ENCODE data around the gene PFDN5.
A peak's percentile ranks its signal among the peaks of the same experiment; 100 is the strongest.
"Not testable (repeated sequence)": the region's sequence is repeated elsewhere in the genome, so short reads cannot be mapped to it uniquely, and the experiment has no call there.

The PFDN5 gene

GRCh38 chr12:53330671-53331070 lies 35.3 kb downstream of the PFDN5 start:
- DNase-seq = no peak

- DNase-seq = not testable (repeated sequence)
Measured at GRCh38 chr12:53332339-53332738, 37.0 kb downstream of the PFDN5 start.

- no peak for DNase-seq
Measured at GRCh38 chr12:53332744-53333143, 37.4 kb downstream of the PFDN5 start.

- DNase-seq = no peak
Measured at GRCh38 chr12:53333289-53333688, 37.9 kb downstream of the PFDN5 start.

- no peak for DNase-seq
Measured at GRCh38 chr12:53333845-53334244, 38.5 kb downstream of the PFDN5 start.

- DNase-seq = no peak
Measured at GRCh38 chr12:53334822-53335221, 39.5 kb downstream of the PFDN5 start.

- no peak for DNase-seq
Measured at GRCh38 chr12:53336181-53336681, 40.9 kb downstream of the PFDN5 start, which contains the start of gene SP7. SP7 (minus strand) TSS chr12:53336354; CDS start chr12:53335646, 708 bp downstream.

GRCh38 chr12:53338017-53338416 lies 42.7 kb downstream of the PFDN5 start:
- DNase-seq = no peak

- DNase-seq = no peak
Measured at GRCh38 chr12:53338916-53339315, 43.6 kb downstream of the PFDN5 start.

- DNase-seq = no peak
Measured at GRCh38 chr12:53340398-53340797, 45.1 kb downstream of the PFDN5 start.

GRCh38 chr12:53343449-53343848 lies 48.1 kb downstream of the PFDN5 start:
- no peak for DNase-seq

GRCh38 chr12:53343969-53344368 lies 48.6 kb downstream of the PFDN5 start:
- peak; percentile 21 for DNase-seq

- DNase-seq = no peak
Measured at GRCh38 chr12:53344487-53344823, 49.1 kb downstream of the PFDN5 start.

GRCh38 chr12:53344824-53345485 lies 49.6 kb downstream of the PFDN5 start:
- DNase-seq = peak; percentile 81

- DNase-seq = no peak
Measured at GRCh38 chr12:53345486-53346188, 50.3 kb downstream of the PFDN5 start.

GRCh38 chr12:53346491-53346890 lies 51.1 kb downstream of the PFDN5 start:
- no peak for DNase-seq

GRCh38 chr12:53347905-53348304 lies 52.6 kb downstream of the PFDN5 start:
- DNase-seq = no peak

Measured in CD4-positive, alpha-beta T cell treated with Interleukin-6 for 4 hours (primary cell).